Ramos (cell line): Measurements from ENCODE around the gene KIF26B.

Experiments used
- in situ Hi-C: fragments of 300-500 bp; cut with MboI; formaldehyde crosslinking; loops from one replicate; pipeline ENCODE4 v1.14.3; 2022; ENCODE audit warnings: low sequenced_read_pairs; ENCODE audit not compliant: unreplicated experiment

Gene KIF26B

GRCh38 chr1:245516284-245516759, 361.5 kb downstream of the KIF26B start:
- in situ Hi-C loops = no loop called here

GRCh38 chr1:245520611-245521010, 365.8 kb downstream of the KIF26B start:
- in situ Hi-C loops = no loop called here

- in situ Hi-C loops = no loop called here
Measured at GRCh38 chr1:245526141-245526540, 371.4 kb downstream of the KIF26B start.

DNA sequence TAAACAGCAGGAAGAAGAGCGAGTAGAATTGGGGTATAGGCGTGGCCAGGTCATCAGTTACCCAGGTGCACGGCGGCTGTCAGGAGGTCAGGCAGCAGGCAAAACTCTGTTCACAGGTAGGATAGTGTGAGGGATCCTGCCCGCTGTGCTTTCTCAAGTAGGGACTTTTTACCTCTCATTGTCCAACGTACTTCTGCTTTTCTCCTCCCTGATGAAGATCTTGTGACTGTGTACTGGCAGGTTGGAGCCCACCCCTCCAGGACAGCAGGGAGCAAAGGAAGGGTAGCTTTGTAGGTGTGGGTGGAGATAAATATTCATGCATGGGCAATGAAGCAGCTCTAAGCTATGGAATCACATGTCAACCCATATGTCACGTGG, 373.5 kb downstream of the KIF26B start:
- in situ Hi-C loops = no loop called here

- in situ Hi-C loops = no loop called here
Measured at GRCh38 chr1:245530937-245531336, 376.2 kb downstream of the KIF26B start.

DNA sequence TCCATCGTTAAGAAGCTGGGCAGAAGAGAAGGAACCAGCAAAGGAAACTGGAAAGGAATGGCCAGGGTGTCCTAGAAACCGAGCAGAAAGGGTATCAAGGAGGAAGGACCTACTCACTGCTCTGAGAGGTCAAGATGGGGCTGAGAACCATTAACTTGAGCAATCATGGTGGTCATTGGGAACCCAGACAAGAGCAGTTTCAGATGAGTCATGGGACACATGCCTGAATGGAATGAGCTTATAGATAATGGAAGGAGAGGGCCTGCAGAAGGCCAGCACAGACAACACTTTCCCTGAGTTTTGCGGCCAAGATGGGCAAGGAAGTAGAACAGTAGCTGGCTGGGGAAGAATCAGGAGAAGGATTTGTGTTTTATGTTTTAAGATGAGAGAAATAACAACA, 383.2 kb downstream of the KIF26B start:
- in situ Hi-C loops = no loop called here

GRCh38 chr1:245538671-245539070, 383.9 kb downstream of the KIF26B start:
- in situ Hi-C loops = no loop called here

DNA sequence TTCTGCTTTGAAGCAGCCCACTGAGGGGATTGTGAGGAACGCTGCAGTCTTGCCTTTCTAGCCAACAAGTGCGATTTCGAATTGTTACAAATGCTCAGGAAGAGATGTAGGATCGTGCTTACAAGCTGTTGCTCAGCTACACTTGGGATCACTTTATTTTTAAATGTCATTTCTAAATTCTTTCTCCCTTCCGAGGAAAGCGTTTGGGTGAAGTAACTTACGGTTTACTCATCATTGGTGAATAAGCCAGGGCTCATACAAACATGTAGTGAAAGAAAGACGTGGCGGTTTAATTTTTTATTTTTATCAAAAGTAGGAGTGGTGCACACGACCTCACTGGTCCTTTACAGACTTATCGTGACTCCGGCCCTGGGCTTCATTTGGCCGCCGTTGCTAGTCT, 386.6 kb downstream of the KIF26B start:
- in situ Hi-C loops = no loop called here

DNA sequence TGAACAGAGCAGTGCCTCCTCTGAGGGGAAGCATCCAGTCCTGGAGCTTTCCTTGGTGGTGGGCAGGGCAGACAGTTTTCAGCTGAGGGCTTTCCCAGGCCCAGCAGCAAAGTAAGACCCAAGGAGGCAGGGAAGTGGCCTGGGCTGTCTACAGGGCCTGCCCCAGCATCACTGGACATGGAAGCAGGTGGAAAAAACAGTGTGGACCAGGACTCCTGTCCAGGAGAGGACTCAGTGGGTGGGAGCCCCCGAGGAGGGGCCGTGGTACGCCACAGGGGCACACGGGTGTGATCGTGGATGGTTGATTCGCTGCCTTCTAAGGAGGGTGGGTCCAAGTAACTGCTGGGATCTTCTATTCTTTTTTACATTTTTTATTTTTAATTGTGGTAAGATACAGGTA, 387.6 kb downstream of the KIF26B start:
- in situ Hi-C loops = no loop called here

GRCh38 chr1:245544236-245544635, 389.5 kb downstream of the KIF26B start:
- in situ Hi-C loops = no loop called here

GRCh38 chr1:245546875-245547274, 392.1 kb downstream of the KIF26B start:
- in situ Hi-C loops = no loop called here

GRCh38 chr1:245549996-245550719, 395.4 kb downstream of the KIF26B start:
- in situ Hi-C loops = no loop called here

DNA sequence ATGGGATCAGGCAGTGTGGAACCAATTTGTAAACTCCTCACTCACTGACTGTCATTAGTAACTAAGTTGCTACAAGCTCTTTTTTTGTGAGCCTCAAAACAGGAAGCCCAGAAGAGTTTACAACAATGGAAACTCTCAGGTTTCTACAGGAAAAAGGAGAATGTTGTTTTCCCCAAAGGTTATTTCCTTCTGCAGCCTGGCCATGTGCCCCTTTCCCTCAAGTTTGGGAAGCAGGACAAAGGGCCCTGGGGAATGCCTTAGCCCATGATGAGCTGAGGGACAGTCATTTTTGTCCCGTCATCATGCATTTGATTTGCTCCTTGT, 395.9 kb downstream of the KIF26B start:
- in situ Hi-C loops = no loop called here

- in situ Hi-C loops = no loop called here
Measured at GRCh38 chr1:245551536-245551935, 396.8 kb downstream of the KIF26B start.

GRCh38 chr1:245552331-245552730, 397.5 kb downstream of the KIF26B start:
- in situ Hi-C loops = no loop called here

DNA sequence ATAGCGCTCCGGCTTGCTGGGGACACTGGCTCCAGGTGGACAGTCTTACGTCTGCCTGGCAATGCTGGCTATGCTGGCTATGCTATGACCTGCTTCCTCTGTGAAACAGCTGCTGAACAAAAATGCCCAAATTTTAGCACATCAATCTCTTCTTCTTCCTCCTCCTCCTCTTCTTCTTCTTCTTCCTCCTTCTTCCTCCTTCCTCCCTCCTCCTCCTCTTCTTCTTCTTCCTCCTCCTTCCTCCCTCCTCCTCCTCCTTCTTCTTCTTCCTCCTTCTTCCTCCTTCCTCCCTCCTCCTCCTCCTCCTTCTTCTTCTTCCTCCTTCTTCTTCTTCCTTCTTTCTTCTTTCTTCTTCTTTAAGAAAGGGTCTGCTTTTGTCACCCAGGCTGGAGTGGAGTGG, 401.3 kb downstream of the KIF26B start:
- in situ Hi-C loops = no loop called here

GRCh38 chr1:245558069-245558468, 403.3 kb downstream of the KIF26B start:
- in situ Hi-C loops = no loop called here

GRCh38 chr1:245560316-245560859, 405.6 kb downstream of the KIF26B start:
- in situ Hi-C loops = no loop called here

- in situ Hi-C loops = no loop called here
Measured at GRCh38 chr1:245561665-245562234, 407.0 kb downstream of the KIF26B start.

DNA sequence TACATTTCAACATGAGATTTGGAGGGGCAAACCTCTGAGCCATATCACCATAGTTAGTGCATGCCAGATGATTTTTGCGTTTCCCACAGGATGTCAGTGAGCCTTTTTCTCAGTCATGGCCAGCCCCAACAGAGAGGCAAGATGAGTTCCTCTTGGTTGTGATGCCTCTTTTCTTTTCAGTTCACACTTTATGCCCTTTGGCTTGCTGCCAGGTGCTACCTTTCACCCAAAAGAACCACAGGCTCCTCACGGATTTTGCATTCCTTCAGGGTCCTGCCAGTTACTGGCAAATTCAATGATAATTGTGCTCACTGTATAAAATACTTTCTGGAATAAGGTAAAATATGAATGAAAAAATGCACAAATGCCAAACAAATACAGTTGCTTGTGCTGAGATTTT, 411.3 kb downstream of the KIF26B start:
- in situ Hi-C loops = no loop called here

GRCh38 chr1:245566952-245567351, 412.2 kb downstream of the KIF26B start:
- in situ Hi-C loops = no loop called here

GRCh38 chr1:245571815-245572294, 417.1 kb downstream of the KIF26B start:
- in situ Hi-C loops = no loop called here
